HCT116 (cell line): ENCODE measurements around the gene MRFAP1. TPM values are rescaled to one million over a fixed set of nuclear protein-coding genes. Genes with fewer than 3 reads are reported as not detected.

ENCODE experiments used
- ATAC-seq: fragments of 200-7000 bp; cut with Tn5 transposase; 2 replicates; pipeline ENCODE4 v1.9.1; 2020; ENCODE audit warnings: mild to moderate bottlenecking, moderate library complexity
- BruUV-seq: library from RNA; stranded (reverse); fragments of 400-500 nt; replicated peaks from 2 replicates; lab custom pipeline; 2021; lab: Mats Ljungman, UMichigan
- CTCF ChIA-PET: fragments of 300-600 bp; sonication (Branson Sonifier 250); formaldehyde crosslinking; loops from one replicate; lab custom pipeline; 2021; ENCODE audit warnings: antibody characterized with exemption; lab: Charles Lee
- POLR2A ChIA-PET: fragments of 300-600, 350-600 bp; sonication (Branson Sonifier 250); formaldehyde crosslinking; loops from one replicate; lab custom pipeline; 2021; ENCODE audit warnings: antibody characterized with exemption; lab: Charles Lee
- RAD21 ChIA-PET, 2 experiments: fragments of 300-600 bp; sonication (Branson Sonifier 250); formaldehyde crosslinking; loops; one replicate each; lab custom pipeline; 2023; ENCODE audit warnings: low total read pairs in 2 of 2; ENCODE audit not compliant: uncharacterized antibody in 2 of 2, unreplicated experiment in 2 of 2, low non-redundant PET in 1 of 2; lab: Charles Lee
- DNase-seq: peaks from one replicate; pipeline ENCODE4 v3.0.0-alpha.2; 2010; ENCODE audit warnings: low read depth, low spot score
- H2AFZ ChIP-seq: fragments of 200-600 bp; shearing (Covaris generic), sonication (generic); 2 replicates; pipeline ENCODE4 v1.6.1; 2017; ENCODE audit warnings: low read depth, mixed run types, mixed read lengths, antibody characterized with exemption, low read length; ENCODE audit not compliant: poor library complexity, severe bottlenecking
- H3K27ac ChIP-seq: 2 replicates; pipeline ENCODE4 v1.5.1; 2012; ENCODE audit warnings: low read depth, low read length
- H3K27me3 ChIP-seq: fragments of 200-600 bp; sonication (generic); 2 replicates; pipeline ENCODE4 v1.6.1; 2016; ENCODE audit warnings: mixed run types, low read length, mixed read lengths; ENCODE audit not compliant: insufficient read depth
- H3K36me3 ChIP-seq, 2 experiments: fragments of 200-500 bp in 1 of 2; fragments of 200-600 bp in 1 of 2; sonication (Bioruptor generic) in 1 of 2; sonication (generic) in 1 of 2; 2 replicates each; pipeline versions ENCODE4 v1.5.1 to v1.6.1; 2014 to 2016; ENCODE audit warnings: low read length in 2 of 2, inconsistent platforms in 1 of 2, mixed read lengths in 1 of 2, mixed run types in 1 of 2; ENCODE audit not compliant: insufficient read depth in 2 of 2, control insufficient read depth in 1 of 2
- H3K4me1 ChIP-seq, 2 experiments: fragments of 200-600 bp in 1 of 2; sonication (generic) in 1 of 2; 2 replicates each; pipeline versions ENCODE4 v1.5.1 to v1.6.1; 2012 to 2017; ENCODE audit warnings: low read length in 2 of 2, inconsistent platforms in 1 of 2, mild to moderate bottlenecking in 1 of 2, mixed read lengths in 1 of 2, mixed run types in 1 of 2, moderate library complexity in 1 of 2; ENCODE audit not compliant: insufficient read depth in 2 of 2, control insufficient read depth in 1 of 2
- H3K4me2 ChIP-seq: fragments of 200-600 bp; sonication (generic); 2 replicates; pipeline ENCODE4 v1.6.1; 2017; ENCODE audit warnings: mixed run types, low read length, mixed read lengths
- H3K4me3 ChIP-seq, 2 experiments: fragments of 200-600 bp in 1 of 2; sonication (generic) in 1 of 2; replicated peaks in 1 of 2; 2 replicates each; pipeline ENCODE4 v1.5.1; 2011 to 2016; ENCODE audit warnings: low read length in 2 of 2, control low read depth in 1 of 2, low read depth in 1 of 2, mild to moderate bottlenecking in 1 of 2, mixed read lengths in 1 of 2, mixed run types in 1 of 2
- H3K79me2 ChIP-seq: fragments of 200-600 bp; sonication (generic); 2 replicates; pipeline ENCODE4 v1.6.1; 2017; ENCODE audit warnings: mild to moderate bottlenecking, mixed run types, low read length, moderate library complexity, mixed read lengths; ENCODE audit not compliant: insufficient read depth
- H3K9ac ChIP-seq: fragments of 200-600 bp; sonication (generic); 2 replicates; pipeline ENCODE4 v1.6.1; 2016; ENCODE audit warnings: low read length, mixed read lengths
- H3K9me2 ChIP-seq: fragments of 200-600 bp; sonication (generic), shearing (Covaris generic); 2 replicates; pipeline ENCODE4 v1.6.1; 2017; ENCODE audit warnings: mixed run types, mild to moderate bottlenecking, moderate library complexity; ENCODE audit not compliant: insufficient read depth
- H3K9me3 ChIP-seq, 2 experiments: fragments of 200-500 bp in 1 of 2; fragments of 200-600 bp in 1 of 2; sonication (Bioruptor generic) in 1 of 2; sonication (generic) in 1 of 2; 2 replicates each; pipeline ENCODE4 v1.6.1; 2014 to 2017; ENCODE audit warnings: low read length in 2 of 2, mixed read lengths in 2 of 2, inconsistent platforms in 1 of 2, low read depth in 1 of 2, mild to moderate bottlenecking in 1 of 2, mixed run types in 1 of 2, moderate library complexity in 1 of 2; ENCODE audit not compliant: control insufficient read depth in 1 of 2, insufficient read depth in 1 of 2
- H4K20me1 ChIP-seq: fragments of 200-600 bp; sonication (generic), shearing (Covaris generic); 2 replicates; pipeline ENCODE4 v1.6.1; 2017; ENCODE audit warnings: mixed run types, mild to moderate bottlenecking, moderate library complexity; ENCODE audit not compliant: insufficient read depth
- CBX3 ChIP-seq: IDR thresholded peaks from 2 replicates; pipeline ENCODE4 v1.6.1; 2012; ENCODE audit warnings: low read depth
- RAD21 ChIP-seq: IDR thresholded peaks from 2 replicates; pipeline ENCODE4 v1.6.1; 2012; ENCODE audit warnings: low read depth, mild to moderate bottlenecking
- SRF ChIP-seq: IDR thresholded peaks from 2 replicates; pipeline ENCODE4 v1.6.1; 2012; ENCODE audit warnings: low read depth
- TCF7L2 ChIP-seq: IDR thresholded peaks from 2 replicates; pipeline ENCODE4 v1.7.0; 2011; ENCODE audit warnings: borderline replicate concordance, inconsistent platforms; ENCODE audit not compliant: insufficient read depth, insufficient read length; ENCODE audit errors: extremely low read depth
- ZNF274 ChIP-seq: fragments of 200-500 bp; sonication (Bioruptor generic); IDR thresholded peaks from 2 replicates; pipeline ENCODE4 v1.6.1; 2014; ENCODE audit warnings: mild to moderate bottlenecking, low read depth, low read length, inconsistent platforms
- intact Hi-C: fragments of 100-400 bp; cut with micrococcal nuclease; formaldehyde crosslinking; loops from 2 replicates; pipeline ENCODE4 v1.10.0; 2022
- total RNA-seq: library from RNA; stranded (reverse); gene quantifications from one replicate; pipeline ENCODE4 v1.2.1, GENCODE V29; 2021; ENCODE audit not compliant: unreplicated experiment
- TF ChIP-seq, protein P1 (sequence below): IDR thresholded peaks from 2 replicates; pipeline ENCODE4 v1.6.1; 2011; ENCODE audit warnings: mild to moderate bottlenecking, low read length, moderate library complexity; ENCODE audit not compliant: insufficient replicate concordance; ENCODE audit errors: extremely low read depth
- TF ChIP-seq, protein P2 (sequence below): IDR thresholded peaks from 2 replicates; pipeline ENCODE4 v1.6.1; 2012; ENCODE audit warnings: low read depth

The MRFAP1 gene
- total RNA-seq, 1 experiment from 2014 or later: 313 TPM

DNA sequence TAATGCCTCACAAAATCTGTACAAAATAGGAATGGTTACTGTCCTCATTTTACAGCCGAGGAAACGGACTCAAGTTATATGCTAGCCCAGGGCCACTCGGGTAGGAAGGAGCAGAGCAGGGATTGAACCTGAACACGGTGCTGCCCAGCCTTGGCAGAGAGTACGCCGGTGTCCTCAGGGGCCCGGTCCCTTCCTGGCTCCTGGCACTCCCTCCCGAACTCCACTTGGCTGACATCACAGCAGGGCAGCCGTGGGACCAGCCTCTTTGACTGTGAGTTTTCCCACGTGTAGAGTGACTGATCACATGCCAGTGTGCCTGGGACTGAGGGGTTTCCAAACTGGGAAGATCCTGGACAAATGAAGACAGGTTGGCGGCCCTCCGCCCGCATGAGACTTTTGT lies 41.8 kb upstream of the MRFAP1 start:
- POLR2A ChIA-PET: no interaction called here
- intact Hi-C loops: no loop called here
- CTCF ChIA-PET: no interaction called here

More for the DNA sequence above, 41.8 kb upstream of the MRFAP1 start:
- H3K4me1 ChIP-seq: peaks cover 0 to 7% of the 10 kb centered on the region in 2 experiments; a peak in 1 of 4 replicates
- RAD21 ChIA-PET: no interaction called here
- no peak overlapping the region for H3K4me2 ChIP-seq
- DNase-seq: no peak
- no peak overlapping the region for H3K27ac ChIP-seq
- BruUV-seq: no TSS peak
- no peaks in the 10 kb centered on the region for H3K79me2 ChIP-seq
- H3K9ac ChIP-seq: no peak overlapping the region
- TF ChIP-seq, protein P1, sequence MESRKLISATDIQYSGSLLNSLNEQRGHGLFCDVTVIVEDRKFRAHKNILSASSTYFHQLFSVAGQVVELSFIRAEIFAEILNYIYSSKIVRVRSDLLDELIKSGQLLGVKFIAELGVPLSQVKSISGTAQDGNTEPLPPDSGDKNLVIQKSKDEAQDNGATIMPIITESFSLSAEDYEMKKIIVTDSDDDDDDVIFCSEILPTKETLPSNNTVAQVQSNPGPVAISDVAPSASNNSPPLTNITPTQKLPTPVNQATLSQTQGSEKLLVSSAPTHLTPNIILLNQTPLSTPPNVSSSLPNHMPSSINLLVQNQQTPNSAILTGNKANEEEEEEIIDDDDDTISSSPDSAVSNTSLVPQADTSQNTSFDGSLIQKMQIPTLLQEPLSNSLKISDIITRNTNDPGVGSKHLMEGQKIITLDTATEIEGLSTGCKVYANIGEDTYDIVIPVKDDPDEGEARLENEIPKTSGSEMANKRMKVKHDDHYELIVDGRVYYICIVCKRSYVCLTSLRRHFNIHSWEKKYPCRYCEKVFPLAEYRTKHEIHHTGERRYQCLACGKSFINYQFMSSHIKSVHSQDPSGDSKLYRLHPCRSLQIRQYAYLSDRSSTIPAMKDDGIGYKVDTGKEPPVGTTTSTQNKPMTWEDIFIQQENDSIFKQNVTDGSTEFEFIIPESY: no peak
- no peak for TF ChIP-seq TCF7L2
- no peak for TF ChIP-seq ZNF274
- TF ChIP-seq CBX3: no peak
- no peak for TF ChIP-seq SRF
- no peak for TF ChIP-seq RAD21
- TF ChIP-seq, protein P2, sequence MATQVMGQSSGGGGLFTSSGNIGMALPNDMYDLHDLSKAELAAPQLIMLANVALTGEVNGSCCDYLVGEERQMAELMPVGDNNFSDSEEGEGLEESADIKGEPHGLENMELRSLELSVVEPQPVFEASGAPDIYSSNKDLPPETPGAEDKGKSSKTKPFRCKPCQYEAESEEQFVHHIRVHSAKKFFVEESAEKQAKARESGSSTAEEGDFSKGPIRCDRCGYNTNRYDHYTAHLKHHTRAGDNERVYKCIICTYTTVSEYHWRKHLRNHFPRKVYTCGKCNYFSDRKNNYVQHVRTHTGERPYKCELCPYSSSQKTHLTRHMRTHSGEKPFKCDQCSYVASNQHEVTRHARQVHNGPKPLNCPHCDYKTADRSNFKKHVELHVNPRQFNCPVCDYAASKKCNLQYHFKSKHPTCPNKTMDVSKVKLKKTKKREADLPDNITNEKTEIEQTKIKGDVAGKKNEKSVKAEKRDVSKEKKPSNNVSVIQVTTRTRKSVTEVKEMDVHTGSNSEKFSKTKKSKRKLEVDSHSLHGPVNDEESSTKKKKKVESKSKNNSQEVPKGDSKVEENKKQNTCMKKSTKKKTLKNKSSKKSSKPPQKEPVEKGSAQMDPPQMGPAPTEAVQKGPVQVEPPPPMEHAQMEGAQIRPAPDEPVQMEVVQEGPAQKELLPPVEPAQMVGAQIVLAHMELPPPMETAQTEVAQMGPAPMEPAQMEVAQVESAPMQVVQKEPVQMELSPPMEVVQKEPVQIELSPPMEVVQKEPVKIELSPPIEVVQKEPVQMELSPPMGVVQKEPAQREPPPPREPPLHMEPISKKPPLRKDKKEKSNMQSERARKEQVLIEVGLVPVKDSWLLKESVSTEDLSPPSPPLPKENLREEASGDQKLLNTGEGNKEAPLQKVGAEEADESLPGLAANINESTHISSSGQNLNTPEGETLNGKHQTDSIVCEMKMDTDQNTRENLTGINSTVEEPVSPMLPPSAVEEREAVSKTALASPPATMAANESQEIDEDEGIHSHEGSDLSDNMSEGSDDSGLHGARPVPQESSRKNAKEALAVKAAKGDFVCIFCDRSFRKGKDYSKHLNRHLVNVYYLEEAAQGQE: no peak
- H3K4me3 ChIP-seq: no peak overlapping the region
- ATAC-seq: no peak
- H4K20me1 ChIP-seq: no peaks in the 10 kb centered on the region
- H2AFZ ChIP-seq: no peak overlapping the region
- H3K27me3 ChIP-seq: no peaks in the 10 kb centered on the region
- no peaks in the 10 kb centered on the region for H3K9me3 ChIP-seq
- H3K9me2 ChIP-seq: no peaks in the 10 kb centered on the region
- no peaks in the 10 kb centered on the region; a peak in 1 of 4 replicates for H3K36me3 ChIP-seq
